DOHH2 (cell line): Measurements from ENCODE around the gene HOXB7.

ENCODE experiments used
- H3F3A ChIP-seq: fragments of 200-600 bp; sonication (generic), shearing (Covaris generic); 2 replicates; pipeline ENCODE4 v1.6.0; 2016; ENCODE audit warnings: antibody characterized with exemption, mild to moderate bottlenecking; ENCODE audit not compliant: control insufficient read depth, insufficient read depth
- H3K27ac ChIP-seq: fragments of 200-600 bp; sonication (generic); 2 replicates; pipeline ENCODE4 v1.5.1; 2014; ENCODE audit warnings: low read depth, mild to moderate bottlenecking, low read length, moderate library complexity
- H3K27me3 ChIP-seq: fragments of 200-600 bp; sonication (generic); 2 replicates; pipeline ENCODE4 v1.6.1; 2014; ENCODE audit warnings: mild to moderate bottlenecking, low read length, mixed read lengths; ENCODE audit not compliant: control insufficient read depth
- H3K36me3 ChIP-seq: fragments of 200-600 bp; sonication (generic); 2 replicates; pipeline ENCODE4 v1.6.1; 2014; ENCODE audit warnings: mild to moderate bottlenecking, low read length, moderate library complexity, mixed read lengths; ENCODE audit not compliant: control insufficient read depth
- H3K4me1 ChIP-seq: fragments of 200-600 bp; sonication (generic); 2 replicates; pipeline ENCODE4 v1.6.1; 2014; ENCODE audit warnings: mild to moderate bottlenecking, low read length, mixed read lengths; ENCODE audit not compliant: control insufficient read depth
- H3K4me2 ChIP-seq: fragments of 200-600 bp; sonication (generic); 2 replicates; pipeline ENCODE4 v1.6.0; 2014; ENCODE audit warnings: mild to moderate bottlenecking, low read length, moderate library complexity
- H3K4me3 ChIP-seq: fragments of 200-600 bp; sonication (generic); 2 replicates; pipeline ENCODE4 v1.5.1; 2014; ENCODE audit warnings: mild to moderate bottlenecking, low read length, mixed read lengths
- H3K79me2 ChIP-seq: fragments of 200-600 bp; sonication (generic); 2 replicates; pipeline ENCODE4 v1.6.1; 2014; ENCODE audit warnings: mild to moderate bottlenecking, low read length, mixed read lengths; ENCODE audit not compliant: control insufficient read depth
- H3K9me2 ChIP-seq: fragments of 200-600 bp; sonication (generic); replicated peaks from 2 replicates; pipeline ENCODE4 v1.6.1; 2014; ENCODE audit warnings: mild to moderate bottlenecking, low read length, mixed read lengths; ENCODE audit not compliant: control insufficient read depth
- H3K9me3 ChIP-seq: fragments of 200-600 bp; sonication (generic); 2 replicates; pipeline ENCODE4 v1.6.1; 2014; ENCODE audit warnings: antibody characterized with exemption, low read length, mixed read lengths; ENCODE audit not compliant: control insufficient read depth, insufficient read depth
- H4K20me1 ChIP-seq: fragments of 200-600 bp; sonication (generic); 2 replicates; pipeline ENCODE4 v1.6.0; 2014; ENCODE audit warnings: low read depth, mild to moderate bottlenecking, antibody characterized with exemption, low read length, moderate library complexity; ENCODE audit not compliant: control insufficient read depth, insufficient read depth
- CTCF ChIP-seq: fragments of 200-600 bp; sonication (generic); IDR thresholded peaks from one replicate; pipeline ENCODE4 v1.5.1; 2014; ENCODE audit warnings: antibody characterized with exemption, mild to moderate bottlenecking, low read depth, low read length; ENCODE audit not compliant: poor library complexity, severe bottlenecking
- EZH2phosphoT487 ChIP-seq: fragments of 200-600 bp; sonication (generic); IDR thresholded peaks from 2 replicates; pipeline ENCODE4 v1.6.1; 2017; ENCODE audit warnings: borderline replicate concordance, mild to moderate bottlenecking, antibody characterized with exemption, low read length, moderate library complexity, mixed read lengths

HOXB7 gene

GRCh38 chr17:48577946-48578615 is 32.7 kb downstream of the HOXB7 start, which contains the start of gene HOXB4:
Gene HOXB4 (minus strand): TSS chr17:48578350. CDS start chr17:48578319, 31 bp downstream.
- Histone ChIP-seq H3K36me3 (peaks cover 4% of the 10 kb centered on the region; the same call in 1 of the 2 replicates), H3K9me2 (no peaks in the 10 kb centered on the region), H3K79me2 (peaks cover 12% of the 10 kb centered on the region), H3K9me3 (no peaks in the 10 kb centered on the region), H3K27ac (peak within 1 kb of the TSS; percentile 54), H3K4me3 (peak within 1 kb of the TSS; percentile 78), H3K4me1 (peaks cover 29% of the 10 kb centered on the region), H3K27me3 (peaks cover 39% of the 10 kb centered on the region), H3K4me2 (peak within 1 kb of the TSS; percentile 91), H3F3A (peaks cover 9% of the 10 kb centered on the region; the same call in 1 of the 2 replicates), H4K20me1 (no peaks in the 10 kb centered on the region)
- TF ChIP-seq CTCF (no peak), EZH2phosphoT487 (no peak)

GRCh38 chr17:48577330-48577945 is 33.4 kb downstream of the HOXB7 start:
- H3K4me3 ChIP-seq: peak overlapping the region; percentile 78
- H3K9me3 ChIP-seq: no peaks in the 10 kb centered on the region
- no peaks in the 10 kb centered on the region for H4K20me1 ChIP-seq
- TF ChIP-seq CTCF: no peak
- TF ChIP-seq EZH2phosphoT487: no peak
- peak overlapping the region; percentile 91 for H3K4me2 ChIP-seq
- H3F3A ChIP-seq: peaks cover 9% of the 10 kb centered on the region; the same call in 1 of the 2 replicates
- H3K27ac ChIP-seq: no peak overlapping the region
- peaks cover 4% of the 10 kb centered on the region; the same call in 1 of the 2 replicates for H3K36me3 ChIP-seq
- no peaks in the 10 kb centered on the region for H3K9me2 ChIP-seq
- peaks cover 33% of the 10 kb centered on the region for H3K27me3 ChIP-seq
- H3K79me2 ChIP-seq: peaks cover 12% of the 10 kb centered on the region
- peaks cover 29% of the 10 kb centered on the region for H3K4me1 ChIP-seq

GRCh38 chr17:48576479-48577309 is 34.1 kb downstream of the HOXB7 start:
- Histone ChIP-seq H3K36me3 (peaks cover 4% of the 10 kb centered on the region; the same call in 1 of the 2 replicates), H3K9me2 (no peaks in the 10 kb centered on the region), H3F3A (peaks cover 9% of the 10 kb centered on the region; the same call in 1 of the 2 replicates), H3K4me2 (peak overlapping the region; percentile 91), H3K27me3 (peaks cover 27% of the 10 kb centered on the region), H4K20me1 (no peaks in the 10 kb centered on the region), H3K9me3 (no peaks in the 10 kb centered on the region), H3K4me1 (peaks cover 29% of the 10 kb centered on the region), H3K27ac (no peak overlapping the region), H3K79me2 (peaks cover 12% of the 10 kb centered on the region), H3K4me3 (peak overlapping the region; percentile 78)
- TF ChIP-seq CTCF (no peak), EZH2phosphoT487 (no peak)
